ES-I3 (cell line): ENCODE measurements around the gene OXCT1.
"Not testable (repeated sequence)": the region's sequence is repeated elsewhere in the genome, so short reads cannot be mapped to it uniquely, and the experiment has no call there.

Experiments used
- H3K36me3 ChIP-seq: 2 replicates; pipeline ENCODE4 v1.6.1; 2013; ENCODE audit warnings: mild to moderate bottlenecking, low read length, control low read depth, moderate library complexity; ENCODE audit not compliant: insufficient read depth
- H3K4me1 ChIP-seq: 2 replicates; pipeline ENCODE4 v1.6.1; 2013; ENCODE audit warnings: mild to moderate bottlenecking, control low read depth, low read length; ENCODE audit not compliant: insufficient read depth
- H3K9ac ChIP-seq: 2 replicates; pipeline ENCODE4 v1.6.1; 2013; ENCODE audit warnings: low read depth, mild to moderate bottlenecking, low read length, moderate library complexity
- H3K9me3 ChIP-seq: 2 replicates; pipeline ENCODE4 v1.6.1; 2013; ENCODE audit warnings: mild to moderate bottlenecking, low read length, moderate library complexity; ENCODE audit not compliant: control insufficient read depth, insufficient read depth

The OXCT1 gene

DNA sequence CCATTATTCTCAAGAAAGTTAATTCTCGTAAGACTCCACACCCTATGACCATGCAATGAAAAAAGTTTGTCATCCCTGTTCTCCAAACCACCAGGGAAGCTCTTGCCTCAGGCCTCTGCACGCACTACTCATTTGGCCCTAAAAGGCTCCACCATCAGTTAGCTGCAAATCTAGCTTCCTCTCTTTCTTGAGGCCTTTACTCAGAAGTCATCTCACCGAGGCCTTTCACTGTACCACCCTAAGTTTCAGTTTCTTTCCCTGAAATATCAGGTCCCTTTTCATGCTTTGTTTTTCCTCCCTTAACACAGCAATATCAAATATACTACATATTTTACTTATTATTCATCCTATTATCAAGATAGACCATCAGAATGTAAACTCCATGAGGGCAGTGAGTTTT, 39.1 kb downstream of the OXCT1 start:
- H3K9me3 ChIP-seq: no peaks in the 10 kb centered on the region
- peaks cover 4% of the 10 kb centered on the region; the same call in 1 of the 2 replicates for H3K4me1 ChIP-seq
- H3K36me3 ChIP-seq: no peaks in the 10 kb centered on the region
- H3K9ac ChIP-seq: no peak overlapping the region

DNA sequence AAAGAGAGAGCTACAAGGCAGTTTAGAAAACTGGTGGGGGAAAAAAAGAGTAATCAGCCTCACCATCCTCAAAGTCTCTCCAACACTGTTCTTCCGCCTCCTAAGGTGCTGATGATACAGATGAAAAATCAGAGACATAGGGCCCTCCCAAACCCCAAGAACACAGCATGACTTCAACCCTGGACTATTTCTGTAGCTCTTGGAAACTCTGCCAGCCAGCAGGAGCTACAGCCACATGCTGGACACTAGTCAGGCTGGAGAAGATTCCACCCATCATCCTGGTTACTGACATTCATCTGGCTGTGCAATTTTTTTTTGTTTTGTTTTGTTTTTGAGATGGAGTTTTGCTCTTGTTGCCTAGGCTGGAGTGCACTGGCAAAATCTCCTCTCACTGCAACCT, 42.4 kb downstream of the OXCT1 start:
- Histone ChIP-seq H3K4me1 (no peaks in the 10 kb centered on the region), H3K36me3 (no peaks in the 10 kb centered on the region), H3K9ac (no peak overlapping the region), H3K9me3 (no peaks in the 10 kb centered on the region)

- Histone ChIP-seq H3K4me1 (no peaks in the 10 kb centered on the region), H3K36me3 (no peaks in the 10 kb centered on the region), H3K9ac (no peak overlapping the region), H3K9me3 (no peaks in the 10 kb centered on the region)
Observed at GRCh38 chr5:41822036-41822435, 48.2 kb downstream of the OXCT1 start.

DNA sequence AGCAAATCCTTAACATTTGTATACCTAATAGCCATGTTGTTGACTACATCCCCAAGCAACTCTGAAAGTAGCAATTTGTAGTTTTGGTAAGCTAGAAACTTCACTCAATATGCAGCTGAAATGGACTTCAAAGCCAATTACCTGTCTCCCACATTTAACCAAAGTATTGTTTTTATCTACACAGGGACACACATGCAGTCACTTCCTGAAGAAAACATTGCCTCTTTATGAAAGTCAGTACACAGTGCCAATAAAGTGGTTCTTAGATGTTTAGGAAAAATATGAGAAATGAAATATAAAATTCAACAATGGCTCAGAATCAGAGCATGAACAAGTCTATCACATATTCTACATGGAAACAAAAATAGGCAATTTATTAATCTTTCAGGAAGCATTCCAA, 49.2 kb downstream of the OXCT1 start:
- H3K4me1 ChIP-seq: no peaks in the 10 kb centered on the region
- no peaks in the 10 kb centered on the region for H3K9me3 ChIP-seq

DNA sequence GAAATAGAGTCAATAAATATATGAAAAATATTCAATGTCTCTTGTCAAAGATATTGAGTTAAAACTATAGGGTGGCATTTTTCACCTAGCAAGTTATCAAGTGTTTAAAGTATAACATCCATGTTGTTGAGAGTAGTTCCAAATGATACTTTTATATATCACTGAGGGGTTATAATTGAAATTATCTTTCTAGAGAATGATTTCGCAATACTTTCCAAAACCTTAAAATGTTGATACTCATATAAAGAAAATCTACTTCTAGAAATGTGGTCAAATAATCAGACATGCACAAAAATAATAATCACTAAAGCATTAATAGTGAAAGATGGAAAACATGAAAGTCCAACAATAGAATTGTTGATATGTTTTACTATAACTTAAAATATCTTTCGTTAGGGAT, 50.1 kb downstream of the OXCT1 start:
- Histone ChIP-seq H3K9ac (no peak overlapping the region), H3K36me3 (no peaks in the 10 kb centered on the region), H3K4me1 (no peaks in the 10 kb centered on the region), H3K9me3 (no peaks in the 10 kb centered on the region)

More for the DNA sequence above, 49.2 kb downstream of the OXCT1 start:
- Histone ChIP-seq H3K9ac (no peak overlapping the region), H3K36me3 (no peaks in the 10 kb centered on the region)

GRCh38 chr5:41817625-41818301, 52.5 kb downstream of the OXCT1 start:
- Histone ChIP-seq H3K9ac (no peak overlapping the region), H3K4me1 (no peaks in the 10 kb centered on the region), H3K9me3 (no peaks in the 10 kb centered on the region), H3K36me3 (no peaks in the 10 kb centered on the region)

- no peak overlapping the region for H3K9ac ChIP-seq
- no peaks in the 10 kb centered on the region for H3K9me3 ChIP-seq
- H3K36me3 ChIP-seq: no peaks in the 10 kb centered on the region
- H3K4me1 ChIP-seq: no peaks in the 10 kb centered on the region
Observed at GRCh38 chr5:41815663-41816229, 54.5 kb downstream of the OXCT1 start.

GRCh38 chr5:41815261-41815660, 55.0 kb downstream of the OXCT1 start:
- H3K9me3 ChIP-seq: no peaks in the 10 kb centered on the region
- H3K9ac ChIP-seq: no peak overlapping the region
- H3K4me1 ChIP-seq: no peaks in the 10 kb centered on the region
- H3K36me3 ChIP-seq: no peaks in the 10 kb centered on the region

DNA sequence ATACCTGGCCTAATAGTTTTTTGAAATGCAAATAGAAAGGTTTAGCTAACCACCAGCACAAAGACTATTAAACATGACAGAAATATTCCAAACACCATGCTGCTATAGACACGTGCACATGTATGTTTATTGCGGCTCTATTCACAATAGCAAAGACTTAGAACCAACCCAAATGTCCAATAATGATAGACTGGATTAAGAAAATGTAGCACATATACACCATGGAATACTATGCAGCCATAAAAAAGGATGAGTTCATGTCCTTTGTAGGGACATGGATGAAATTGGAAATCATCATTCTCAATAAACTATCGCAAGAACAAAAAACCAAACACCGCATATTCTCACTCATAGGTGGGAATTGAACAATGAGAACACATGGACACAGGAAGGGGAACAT, 55.9 kb downstream of the OXCT1 start:
- not testable (repeated sequence) for H3K36me3 ChIP-seq, H3K9me3 ChIP-seq, H3K4me1 ChIP-seq, H3K9ac ChIP-seq

DNA sequence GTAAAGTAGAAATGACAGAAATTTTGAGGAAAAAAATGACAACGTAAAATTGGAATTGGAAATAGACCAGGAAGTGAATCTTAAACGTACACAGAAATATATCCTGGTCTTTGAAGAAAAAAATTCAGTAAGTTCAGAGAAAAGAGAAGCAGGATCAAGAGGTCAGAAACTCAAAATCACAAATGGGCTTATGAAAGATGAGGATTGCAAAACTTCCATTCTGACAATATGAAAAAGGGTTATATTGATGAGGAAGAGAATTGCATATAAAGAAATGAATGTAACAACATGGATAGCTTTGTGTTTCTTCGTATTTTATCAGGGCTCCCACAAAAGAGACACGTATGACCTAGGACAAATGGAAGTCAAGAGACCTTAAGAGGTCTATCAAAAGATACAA, 58.1 kb downstream of the OXCT1 start:
- H3K36me3 ChIP-seq: no peaks in the 10 kb centered on the region
- H3K9me3 ChIP-seq: no peaks in the 10 kb centered on the region
- no peaks in the 10 kb centered on the region for H3K4me1 ChIP-seq
- no peak overlapping the region for H3K9ac ChIP-seq

- H3K9ac ChIP-seq: no peak overlapping the region
- H3K9me3 ChIP-seq: no peaks in the 10 kb centered on the region
Observed at GRCh38 chr5:41809128-41809527, 61.1 kb downstream of the OXCT1 start.

GRCh38 chr5:41808294-41808693, 61.9 kb downstream of the OXCT1 start:
- no peak overlapping the region for H3K9ac ChIP-seq
- H3K36me3 ChIP-seq: no peaks in the 10 kb centered on the region
- H3K9me3 ChIP-seq: no peaks in the 10 kb centered on the region
- no peaks in the 10 kb centered on the region for H3K4me1 ChIP-seq

More at GRCh38 chr5:41809128-41809527, 61.1 kb downstream of the OXCT1 start:
- H3K36me3 ChIP-seq: no peaks in the 10 kb centered on the region
- H3K4me1 ChIP-seq: no peaks in the 10 kb centered on the region

- H3K9ac ChIP-seq: no peak overlapping the region
- peaks cover 13% of the 10 kb centered on the region for H3K4me1 ChIP-seq
- H3K9me3 ChIP-seq: no peaks in the 10 kb centered on the region
- no peaks in the 10 kb centered on the region for H3K36me3 ChIP-seq
Observed at GRCh38 chr5:41797662-41798061, 72.6 kb downstream of the OXCT1 start.

DNA sequence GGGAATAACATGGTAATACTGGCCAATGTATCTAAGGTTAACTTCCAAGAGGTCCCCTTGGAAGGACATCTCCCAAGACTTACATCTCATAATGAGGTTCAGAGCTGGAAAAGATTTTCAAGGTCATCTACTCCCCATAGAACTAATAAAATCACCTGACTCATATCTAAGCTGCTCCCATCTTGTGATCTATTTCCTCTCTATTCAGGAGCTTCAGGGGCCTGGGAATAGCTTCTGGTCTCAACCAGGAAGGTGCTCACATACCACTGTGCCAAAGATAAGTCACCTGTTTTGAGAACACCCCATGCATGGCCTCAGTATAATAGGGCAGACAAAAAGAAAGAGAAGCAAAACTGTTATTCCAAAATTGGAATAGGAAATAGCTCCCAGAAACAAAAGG, 74.2 kb downstream of the OXCT1 start:
- peaks cover 13% of the 10 kb centered on the region for H3K4me1 ChIP-seq
- no peaks in the 10 kb centered on the region for H3K9me3 ChIP-seq
- no peak overlapping the region for H3K9ac ChIP-seq
- H3K36me3 ChIP-seq: no peaks in the 10 kb centered on the region

- Histone ChIP-seq H3K9me3 (no peaks in the 10 kb centered on the region), H3K36me3 (no peaks in the 10 kb centered on the region), H3K4me1 (peaks cover 13% of the 10 kb centered on the region), H3K9ac (no peak overlapping the region)
Observed at GRCh38 chr5:41795125-41795524, 75.1 kb downstream of the OXCT1 start.
